CD4-positive, alpha-beta T cell treated with Interleukin-1 beta for 1 hour (primary cell): Measurements from ENCODE around the gene STAB2.

Experiments used
- DNase-seq, 2 donors: peaks; one replicate each; pipeline ENCODE4 v3.0.0-alpha.2; 2020 to 2022

The STAB2 gene

GRCh38 chr12:103812789-103813188, 225.7 kb downstream of the STAB2 start:
- no peak for DNase-seq

- DNase-seq: no peak
Observed at GRCh38 chr12:103813426-103813825, 226.4 kb downstream of the STAB2 start.

DNA sequence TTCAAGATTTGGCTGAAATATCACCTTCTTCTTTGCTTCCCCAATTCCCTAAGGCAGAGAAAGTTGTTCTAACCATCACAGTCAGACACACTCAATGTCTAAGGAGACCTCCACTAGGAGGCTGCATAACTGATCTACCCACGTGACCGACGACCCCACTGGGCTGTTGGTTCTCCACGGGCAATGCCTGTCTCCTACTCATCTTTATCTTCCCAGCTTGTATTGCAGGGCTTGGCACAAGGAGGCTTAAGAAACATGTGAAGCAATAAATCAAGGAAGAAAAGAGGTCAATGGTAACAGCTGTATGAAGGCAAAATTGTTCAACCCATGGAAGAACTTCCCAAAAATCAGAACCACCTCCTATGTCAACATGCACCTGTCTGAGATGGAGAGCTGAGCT, 226.9 kb downstream of the STAB2 start:
- no peak for DNase-seq

- DNase-seq: no peak
Observed at GRCh38 chr12:103814436-103814835, 227.4 kb downstream of the STAB2 start.
